ENCODE measurements around the gene NMB.

NMB gene

GRCh38 chr15:84658788-84659411, 901 bp upstream of the NMB start:
- H3K9me3 ChIP-seq (ENCODE audit: control insufficient read depth, low read length), result no peaks in the 10 kb centered on the region
- peak overlapping the region; percentile 69 for H3K27ac ChIP-seq (ENCODE audit: insufficient read depth, low read length, poor library complexity, severe bottlenecking)
- peak overlapping the region; percentile 66 for H3K4me3 ChIP-seq (ENCODE audit: insufficient read depth, low read depth, low read length, poor library complexity, severe bottlenecking)
- DNase-seq, result no peak
- peaks cover 17% of the 10 kb centered on the region for H3K4me1 ChIP-seq (ENCODE audit: control insufficient read depth, insufficient read depth, low read length, poor library complexity, severe bottlenecking)
- no peaks in the 10 kb centered on the region for H3K36me3 ChIP-seq (ENCODE audit: control insufficient read depth, insufficient read depth, low read length)
- no peaks in the 10 kb centered on the region for H3K27me3 ChIP-seq (replicated peaks; ENCODE audit: control insufficient read depth, insufficient read depth, low read length, poor library complexity, severe bottlenecking)

GRCh38 chr15:84657748-84658079, 285 bp downstream of the NMB start:
- peak overlapping the region; percentile 69 for H3K27ac ChIP-seq (ENCODE audit: insufficient read depth, low read length, poor library complexity, severe bottlenecking)
- no peaks in the 10 kb centered on the region for H3K36me3 ChIP-seq (ENCODE audit: control insufficient read depth, insufficient read depth, low read length)
- H3K27me3 ChIP-seq (replicated peaks; ENCODE audit: control insufficient read depth, insufficient read depth, low read length, poor library complexity, severe bottlenecking), result no peaks in the 10 kb centered on the region
- peak overlapping the region; percentile 66 for H3K4me3 ChIP-seq (ENCODE audit: insufficient read depth, low read depth, low read length, poor library complexity, severe bottlenecking)
- peaks cover 28% of the 10 kb centered on the region for H3K4me1 ChIP-seq (ENCODE audit: control insufficient read depth, insufficient read depth, low read length, poor library complexity, severe bottlenecking)
- no peaks in the 10 kb centered on the region for H3K9me3 ChIP-seq (ENCODE audit: control insufficient read depth, low read length)
- no peak for DNase-seq

GRCh38 chr15:84656972-84657371, 1.0 kb downstream of the NMB start:
- H3K4me3 ChIP-seq (ENCODE audit: insufficient read depth, low read depth, low read length, poor library complexity, severe bottlenecking), result no peak overlapping the region
- H3K27me3 ChIP-seq (replicated peaks; ENCODE audit: control insufficient read depth, insufficient read depth, low read length, poor library complexity, severe bottlenecking), result no peaks in the 10 kb centered on the region
- H3K4me1 ChIP-seq (ENCODE audit: control insufficient read depth, insufficient read depth, low read length, poor library complexity, severe bottlenecking), result peaks cover 28% of the 10 kb centered on the region
- no peak for DNase-seq
- H3K9me3 ChIP-seq (ENCODE audit: control insufficient read depth, low read length), result no peaks in the 10 kb centered on the region
- peaks cover 5% of the 10 kb centered on the region for H3K36me3 ChIP-seq (ENCODE audit: control insufficient read depth, insufficient read depth, low read length)
- no peak overlapping the region for H3K27ac ChIP-seq (ENCODE audit: insufficient read depth, low read length, poor library complexity, severe bottlenecking)

- no peaks in the 10 kb centered on the region for H3K27me3 ChIP-seq (replicated peaks; ENCODE audit: control insufficient read depth, insufficient read depth, low read length, poor library complexity, severe bottlenecking)
- no peaks in the 10 kb centered on the region for H3K9me3 ChIP-seq (ENCODE audit: control insufficient read depth, low read length)
- H3K36me3 ChIP-seq (ENCODE audit: control insufficient read depth, insufficient read depth, low read length), result peaks cover 14% of the 10 kb centered on the region
- H3K27ac ChIP-seq (ENCODE audit: insufficient read depth, low read length, poor library complexity, severe bottlenecking), result peak overlapping the region; percentile 93
- peak; percentile 43 to 65 (median 52) for DNase-seq
- peaks cover 28% of the 10 kb centered on the region for H3K4me1 ChIP-seq (ENCODE audit: control insufficient read depth, insufficient read depth, low read length, poor library complexity, severe bottlenecking)
- H3K4me3 ChIP-seq (ENCODE audit: insufficient read depth, low read depth, low read length, poor library complexity, severe bottlenecking), result peak overlapping the region; percentile 89
Measured at GRCh38 chr15:84654689-84655453, 3.1 kb downstream of the NMB start.

GRCh38 chr15:84653910-84654688, 3.9 kb downstream of the NMB start, which contains the start of gene WDR73:
TSS of gene WDR73 (minus strand) at chr15:84654283. CDS start at chr15:84654274, 9 bp downstream.
- peak; percentile 94 to 98 (median 94) for DNase-seq
- Histone ChIP-seq H3K36me3 (ENCODE audit: control insufficient read depth, insufficient read depth, low read length) (peaks cover 18% of the 10 kb centered on the region), H3K27me3 (replicated peaks; ENCODE audit: control insufficient read depth, insufficient read depth, low read length, poor library complexity, severe bottlenecking) (no peaks in the 10 kb centered on the region), H3K9me3 (ENCODE audit: control insufficient read depth, low read length) (no peaks in the 10 kb centered on the region), H3K4me3 (ENCODE audit: insufficient read depth, low read depth, low read length, poor library complexity, severe bottlenecking) (peak within 1 kb of the TSS; percentile 89), H3K4me1 (ENCODE audit: control insufficient read depth, insufficient read depth, low read length, poor library complexity, severe bottlenecking) (peaks cover 28% of the 10 kb centered on the region), H3K27ac (ENCODE audit: insufficient read depth, low read length, poor library complexity, severe bottlenecking) (peak within 1 kb of the TSS; percentile 93)

GRCh38 chr15:84653584-84653909, 4.5 kb downstream of the NMB start:
- H3K9me3 ChIP-seq (ENCODE audit: control insufficient read depth, low read length), result no peaks in the 10 kb centered on the region
- H3K4me3 ChIP-seq (ENCODE audit: insufficient read depth, low read depth, low read length, poor library complexity, severe bottlenecking), result peak overlapping the region; percentile 89
- peak overlapping the region; percentile 93 for H3K27ac ChIP-seq (ENCODE audit: insufficient read depth, low read length, poor library complexity, severe bottlenecking)
- peaks cover 22% of the 10 kb centered on the region for H3K4me1 ChIP-seq (ENCODE audit: control insufficient read depth, insufficient read depth, low read length, poor library complexity, severe bottlenecking)
- no peak for DNase-seq
- H3K27me3 ChIP-seq (replicated peaks; ENCODE audit: control insufficient read depth, insufficient read depth, low read length, poor library complexity, severe bottlenecking), result no peaks in the 10 kb centered on the region
- peaks cover 23% of the 10 kb centered on the region for H3K36me3 ChIP-seq (ENCODE audit: control insufficient read depth, insufficient read depth, low read length)

- Histone ChIP-seq H3K27ac (ENCODE audit: insufficient read depth, low read length, poor library complexity, severe bottlenecking) (no peak overlapping the region), H3K9me3 (ENCODE audit: control insufficient read depth, low read length) (no peaks in the 10 kb centered on the region), H3K4me3 (ENCODE audit: insufficient read depth, low read depth, low read length, poor library complexity, severe bottlenecking) (no peak overlapping the region), H3K27me3 (replicated peaks; ENCODE audit: control insufficient read depth, insufficient read depth, low read length, poor library complexity, severe bottlenecking) (no peaks in the 10 kb centered on the region), H3K4me1 (ENCODE audit: control insufficient read depth, insufficient read depth, low read length, poor library complexity, severe bottlenecking) (peaks cover 13% of the 10 kb centered on the region), H3K36me3 (ENCODE audit: control insufficient read depth, insufficient read depth, low read length) (peaks cover 58% of the 10 kb centered on the region)
- no peak for DNase-seq
Measured at GRCh38 chr15:84649706-84650105, 8.3 kb downstream of the NMB start.

- no peaks in the 10 kb centered on the region for H3K9me3 ChIP-seq (ENCODE audit: control insufficient read depth, low read length)
- H3K4me1 ChIP-seq (ENCODE audit: control insufficient read depth, insufficient read depth, low read length, poor library complexity, severe bottlenecking), result peaks cover 8% of the 10 kb centered on the region
- H3K27ac ChIP-seq (ENCODE audit: insufficient read depth, low read length, poor library complexity, severe bottlenecking), result no peak overlapping the region
- no peaks in the 10 kb centered on the region for H3K27me3 ChIP-seq (replicated peaks; ENCODE audit: control insufficient read depth, insufficient read depth, low read length, poor library complexity, severe bottlenecking)
- no peak for DNase-seq
- peaks cover 63% of the 10 kb centered on the region for H3K36me3 ChIP-seq (ENCODE audit: control insufficient read depth, insufficient read depth, low read length)
- H3K4me3 ChIP-seq (ENCODE audit: insufficient read depth, low read depth, low read length, poor library complexity, severe bottlenecking), result no peak overlapping the region
Measured at GRCh38 chr15:84648539-84648938, 9.5 kb downstream of the NMB start.

GRCh38 chr15:84647726-84648125, 10.3 kb downstream of the NMB start:
- Histone ChIP-seq H3K36me3 (ENCODE audit: control insufficient read depth, insufficient read depth, low read length) (peaks cover 71% of the 10 kb centered on the region), H3K27ac (ENCODE audit: insufficient read depth, low read length, poor library complexity, severe bottlenecking) (no peak overlapping the region), H3K4me1 (ENCODE audit: control insufficient read depth, insufficient read depth, low read length, poor library complexity, severe bottlenecking) (peaks cover under 1% of the 10 kb centered on the region), H3K27me3 (replicated peaks; ENCODE audit: control insufficient read depth, insufficient read depth, low read length, poor library complexity, severe bottlenecking) (no peaks in the 10 kb centered on the region), H3K9me3 (ENCODE audit: control insufficient read depth, low read length) (no peaks in the 10 kb centered on the region), H3K4me3 (ENCODE audit: insufficient read depth, low read depth, low read length, poor library complexity, severe bottlenecking) (no peak overlapping the region)
- DNase-seq, result no peak

- Histone ChIP-seq H3K27ac (ENCODE audit: insufficient read depth, low read length, poor library complexity, severe bottlenecking) (no peak overlapping the region), H3K27me3 (replicated peaks; ENCODE audit: control insufficient read depth, insufficient read depth, low read length, poor library complexity, severe bottlenecking) (no peaks in the 10 kb centered on the region), H3K36me3 (ENCODE audit: control insufficient read depth, insufficient read depth, low read length) (peaks cover 70% of the 10 kb centered on the region), H3K4me3 (ENCODE audit: insufficient read depth, low read depth, low read length, poor library complexity, severe bottlenecking) (no peak overlapping the region), H3K4me1 (ENCODE audit: control insufficient read depth, insufficient read depth, low read length, poor library complexity, severe bottlenecking) (no peaks in the 10 kb centered on the region), H3K9me3 (ENCODE audit: control insufficient read depth, low read length) (no peaks in the 10 kb centered on the region)
- DNase-seq, result no peak
Measured at GRCh38 chr15:84645997-84646396, 12.0 kb downstream of the NMB start.
